Stimulated activated CD4-positive, alpha-beta T cell treated with anti-CD3 and anti-CD28 coated beads, Interleukin-12 subunit alpha, Interleukin-12 subunit beta, amount 100 ng/mL, for 24 hours (primary cell): ENCODE results near the gene COLEC12.

Source experiments
- DNase-seq, 2 experiments: peaks; one replicate each; pipeline ENCODE4 v3.0.0-alpha.2; 2020; ENCODE audit warnings: low read depth in 2 of 2

The COLEC12 gene

DNA sequence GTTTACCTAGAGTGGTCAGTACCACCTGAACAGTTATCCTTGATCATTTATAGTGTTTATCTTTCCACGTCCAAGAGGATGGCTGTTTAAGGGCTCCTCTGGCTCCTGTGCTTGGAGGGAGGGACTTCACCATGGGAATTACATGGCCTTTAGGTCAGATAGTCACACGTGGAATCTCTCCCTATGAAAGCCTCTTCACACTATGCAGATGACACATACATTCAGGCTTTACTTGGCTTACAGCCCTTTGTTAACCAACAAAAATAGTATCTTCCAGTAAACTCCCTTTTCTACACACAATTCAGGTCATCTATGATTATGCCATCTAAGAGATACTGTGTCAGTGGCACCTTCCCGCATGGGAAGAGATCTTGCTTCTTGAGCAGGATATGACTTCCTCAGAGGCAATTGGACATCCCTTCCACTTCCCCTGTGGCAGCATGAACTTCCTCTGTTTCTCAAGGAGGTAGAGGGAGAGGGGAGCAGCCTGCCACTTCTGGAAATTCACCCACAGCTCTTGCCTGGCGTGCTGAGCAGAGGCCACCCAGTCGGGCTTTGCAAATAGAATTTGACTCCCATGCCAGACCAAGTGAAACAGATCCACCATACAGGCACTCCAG is 53.5 kb downstream of the COLEC12 start:
- DNase-seq, result no peak

DNA sequence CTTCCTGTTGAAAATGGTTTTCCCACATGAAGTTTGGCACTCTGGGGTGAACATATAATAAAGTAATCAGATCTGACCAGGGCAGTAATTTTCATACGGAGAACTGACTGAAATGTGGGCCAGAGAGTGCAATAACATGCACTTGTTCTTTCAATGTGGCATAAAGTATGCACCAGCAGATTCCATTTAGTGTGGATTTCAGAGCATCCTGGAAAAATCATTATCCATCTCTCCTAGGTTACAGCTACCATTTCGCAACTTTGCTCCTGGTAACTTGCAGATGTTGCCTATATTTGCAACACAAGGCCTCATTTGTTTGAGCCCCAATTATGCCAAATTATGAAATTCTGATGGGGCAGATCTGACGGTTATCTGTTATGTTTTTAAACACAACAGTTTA is 55.4 kb downstream of the COLEC12 start:
- no peak for DNase-seq

DNA sequence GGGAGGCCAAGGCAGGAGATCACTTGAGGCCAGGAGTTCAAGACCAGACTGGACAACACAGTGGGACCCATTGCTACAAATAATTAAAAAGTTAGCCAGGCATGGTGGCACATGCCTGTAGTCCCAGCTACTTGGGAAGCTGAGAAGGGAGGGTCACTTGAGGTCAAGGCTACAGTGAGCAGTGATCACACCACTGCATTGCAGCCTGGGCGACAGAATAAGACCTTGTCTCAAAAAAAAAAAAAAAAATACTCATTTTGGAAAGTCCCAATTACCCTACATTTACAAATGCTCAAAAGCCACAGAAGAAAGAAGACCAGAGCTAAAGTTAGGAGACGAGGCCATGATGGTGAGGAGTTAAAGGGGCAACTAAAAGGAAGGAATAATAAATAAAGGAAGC is 61.9 kb downstream of the COLEC12 start:
- DNase-seq, result no peak

DNA sequence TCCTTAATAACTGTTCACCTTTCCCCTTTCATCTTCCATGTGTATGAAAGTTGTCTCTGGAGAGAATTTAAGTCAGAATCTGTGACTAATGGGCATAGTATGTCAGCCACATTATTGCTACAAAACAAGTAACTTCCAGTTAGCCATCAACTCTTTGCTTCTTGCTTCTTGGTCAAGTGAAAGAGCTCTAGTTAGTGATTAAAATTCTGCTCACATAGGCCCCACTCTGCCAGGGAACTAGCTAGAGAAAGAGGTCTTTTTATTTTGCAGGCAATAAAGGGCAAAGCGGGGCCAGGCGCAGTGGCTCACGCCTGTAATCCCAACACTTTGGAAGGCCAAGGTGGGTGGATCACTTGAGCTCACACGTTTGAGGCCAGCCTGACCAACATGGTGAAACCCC is 64.6 kb downstream of the COLEC12 start:
- no peak for DNase-seq

DNA sequence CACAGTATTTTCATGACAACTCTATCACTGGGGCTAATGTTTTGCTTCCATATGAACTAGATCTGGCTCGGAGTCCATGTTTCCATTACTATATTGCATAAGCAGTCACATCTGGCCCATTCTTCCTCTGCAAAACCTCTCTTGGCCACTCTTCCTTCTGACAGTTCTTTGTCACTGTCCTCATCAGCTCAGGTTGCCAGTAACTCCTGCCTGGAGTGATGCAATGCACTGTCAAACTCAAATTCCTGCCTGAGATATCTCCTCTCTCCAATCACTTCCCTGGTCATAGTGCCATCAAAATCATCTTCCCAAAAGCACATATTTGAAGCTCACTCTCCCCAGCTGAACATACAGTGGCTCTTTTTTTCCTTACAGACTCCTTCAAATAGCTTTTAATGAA is 66.1 kb downstream of the COLEC12 start:
- DNase-seq, result no peak

DNA sequence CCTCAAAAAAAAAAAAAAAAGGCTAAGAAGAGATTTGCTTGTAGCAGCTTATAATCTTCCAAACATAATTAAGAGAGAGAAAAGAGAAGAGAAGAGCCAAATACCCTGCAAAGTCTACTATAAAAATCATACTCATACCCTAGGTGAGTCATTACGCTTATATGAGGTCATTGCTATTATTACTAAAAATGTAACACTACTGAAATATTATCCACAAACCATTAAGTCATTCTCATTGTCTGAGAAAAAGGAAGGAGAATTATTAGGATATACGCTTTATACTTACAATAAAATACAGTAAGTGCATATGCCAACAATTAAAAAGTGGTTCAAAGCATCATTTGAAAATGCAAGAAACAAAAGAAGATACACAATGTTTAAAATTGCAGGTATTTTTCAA is 66.5 kb downstream of the COLEC12 start:
- DNase-seq, result no peak

DNA sequence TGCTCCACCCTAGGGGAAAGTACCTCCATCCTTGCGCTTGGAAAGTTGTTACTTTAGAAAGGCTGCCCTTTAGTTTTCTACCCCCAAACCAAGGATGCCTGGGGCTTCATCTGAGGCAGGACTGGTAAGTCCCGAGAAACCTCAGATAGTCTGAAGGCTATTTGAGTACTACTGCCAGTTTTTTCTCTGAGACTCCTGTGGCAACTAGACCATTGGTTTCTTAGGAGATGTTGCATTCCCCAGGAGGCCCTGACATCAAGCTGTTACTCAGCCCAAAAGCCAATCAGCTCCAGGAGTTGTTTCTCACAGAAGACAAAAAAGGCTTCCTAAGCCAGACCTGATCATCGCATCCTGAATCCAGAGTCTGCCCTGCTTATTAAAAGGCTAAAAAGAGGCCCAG is 67.2 kb downstream of the COLEC12 start:
- DNase-seq, result no peak

DNA sequence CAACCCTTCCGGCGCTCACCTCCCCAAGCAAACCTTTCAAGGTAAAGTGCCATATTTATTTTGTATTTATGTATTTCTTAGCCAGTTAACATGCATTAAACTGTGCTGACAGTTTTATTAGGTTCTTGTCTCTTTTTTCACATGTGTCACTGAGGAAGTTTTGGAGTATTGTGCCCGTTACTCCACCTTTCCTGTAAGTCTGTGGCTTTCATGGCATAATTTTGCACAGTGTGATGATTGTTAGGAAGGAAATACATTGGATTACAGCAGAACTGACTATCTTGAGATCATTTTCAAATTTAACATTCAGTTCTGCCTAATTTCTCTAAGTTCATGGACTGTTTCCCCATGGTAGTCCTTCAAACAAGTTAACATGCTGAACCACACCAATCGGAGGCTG is 67.7 kb downstream of the COLEC12 start:
- DNase-seq, result no peak

DNA sequence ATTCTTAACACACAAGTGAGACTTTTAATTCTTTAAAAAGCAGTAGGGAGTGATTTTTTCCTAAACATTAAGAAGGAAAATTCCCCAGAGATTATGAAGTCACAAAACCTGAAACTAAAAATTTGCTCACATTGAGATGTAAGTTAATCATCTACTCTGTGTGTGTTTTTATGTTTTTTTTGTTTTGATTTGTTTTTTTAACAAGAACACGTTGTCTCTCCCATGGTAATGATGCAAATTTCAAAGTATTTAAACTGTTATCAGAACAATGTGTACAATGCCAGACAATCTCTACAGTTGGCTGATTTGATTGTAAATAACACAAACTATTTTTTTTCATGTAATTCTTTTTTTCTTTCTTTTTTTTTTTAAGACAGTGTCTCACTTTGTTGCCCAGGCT is 71.5 kb downstream of the COLEC12 start:
- DNase-seq, result no peak

DNA sequence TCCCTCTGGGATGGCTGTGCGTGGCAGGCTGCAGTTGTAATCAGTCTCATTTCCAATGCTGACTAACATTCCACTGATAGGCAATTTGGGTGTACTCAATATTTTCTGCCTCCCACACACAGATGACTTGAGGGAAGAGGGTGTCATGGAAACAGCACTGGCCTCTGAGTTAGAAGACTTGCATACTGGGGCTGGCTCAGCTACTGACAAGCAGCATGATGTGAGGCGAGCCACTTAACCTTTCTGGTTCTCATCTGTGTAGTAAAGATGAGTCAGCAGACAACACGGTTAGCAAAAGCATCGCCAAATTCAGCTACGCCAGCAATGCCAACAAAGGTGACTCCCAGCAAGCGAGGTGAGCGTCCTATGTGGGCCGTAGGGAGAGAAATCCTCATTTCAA is 73.5 kb downstream of the COLEC12 start:
- no peak for DNase-seq

DNA sequence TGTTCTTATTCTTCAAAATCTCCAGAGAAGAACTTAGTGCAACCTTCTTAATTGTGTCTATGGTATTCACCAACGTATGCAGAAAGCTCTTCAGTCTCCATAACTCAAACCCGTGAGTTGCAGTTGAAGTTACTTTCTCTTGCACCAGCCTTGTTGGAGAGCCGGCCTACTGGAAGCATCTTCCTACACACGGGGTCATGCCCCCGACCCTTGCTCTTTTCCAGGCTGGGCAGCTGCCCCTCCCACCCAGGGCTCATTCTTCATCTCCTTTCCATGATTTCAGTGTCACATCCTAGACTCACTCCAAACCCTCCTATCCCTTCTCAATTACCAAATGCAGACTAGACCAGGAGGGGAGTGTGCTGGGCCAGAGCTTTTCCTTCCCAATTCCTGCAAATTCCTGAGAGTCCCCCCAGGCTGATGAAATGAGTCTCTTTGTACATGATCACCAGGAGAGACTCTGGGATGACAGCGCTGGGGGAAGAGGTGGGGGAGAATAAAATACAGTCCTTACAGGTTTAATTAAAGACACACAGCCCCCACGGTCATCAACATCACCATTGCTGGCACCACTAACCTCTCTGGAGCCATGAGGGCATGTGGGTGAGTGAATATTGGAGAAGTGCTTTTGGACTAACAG is 75.3 kb downstream of the COLEC12 start:
- no peak for DNase-seq

DNA sequence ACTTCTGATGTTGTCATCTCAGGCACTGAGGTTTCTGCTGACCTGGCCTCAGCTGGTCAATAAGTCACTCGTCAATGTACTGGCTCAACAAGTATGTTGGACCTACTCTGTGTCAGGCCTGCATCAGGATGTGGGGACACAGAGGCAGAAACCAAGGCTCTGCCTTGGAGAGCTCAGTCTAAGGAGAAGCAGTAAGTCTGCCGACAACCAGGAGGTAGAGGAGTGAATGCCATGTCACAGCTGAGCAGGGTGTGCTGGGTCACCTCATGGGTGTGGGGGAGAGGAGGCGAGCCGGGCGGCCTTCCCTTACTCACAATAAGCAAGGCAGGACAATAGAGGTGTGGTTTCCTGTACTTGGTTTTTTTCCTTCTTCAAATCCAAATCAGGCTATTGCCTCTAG is 75.8 kb downstream of the COLEC12 start:
- no peak for DNase-seq

DNA sequence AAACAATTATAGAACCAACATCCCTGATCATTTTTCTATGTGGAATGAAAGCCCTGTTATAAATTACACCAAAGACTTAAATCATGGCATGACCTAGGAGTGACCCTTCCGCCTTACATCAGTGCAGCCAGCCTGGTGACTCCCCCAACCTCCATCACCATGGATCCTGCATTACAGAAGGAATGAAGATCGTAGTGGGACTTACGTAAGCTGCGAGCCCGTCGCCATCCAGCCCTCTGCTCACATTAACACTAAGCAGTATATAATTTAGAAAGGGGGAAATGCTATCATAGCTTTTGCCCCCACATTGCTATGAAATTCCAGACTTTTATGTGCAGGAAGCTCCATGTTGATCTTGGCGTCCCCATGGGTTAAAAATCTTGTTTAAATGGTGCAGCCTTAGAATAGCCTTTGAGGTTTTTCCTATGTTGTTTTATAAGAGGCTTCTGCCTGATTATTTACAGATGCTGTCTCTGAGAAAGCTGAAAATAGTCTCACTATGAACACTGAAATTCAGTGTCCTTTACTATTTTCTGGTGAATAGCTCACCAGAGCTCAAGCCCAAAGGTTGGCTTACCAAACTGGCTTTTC is 76.3 kb downstream of the COLEC12 start:
- no peak for DNase-seq

DNA sequence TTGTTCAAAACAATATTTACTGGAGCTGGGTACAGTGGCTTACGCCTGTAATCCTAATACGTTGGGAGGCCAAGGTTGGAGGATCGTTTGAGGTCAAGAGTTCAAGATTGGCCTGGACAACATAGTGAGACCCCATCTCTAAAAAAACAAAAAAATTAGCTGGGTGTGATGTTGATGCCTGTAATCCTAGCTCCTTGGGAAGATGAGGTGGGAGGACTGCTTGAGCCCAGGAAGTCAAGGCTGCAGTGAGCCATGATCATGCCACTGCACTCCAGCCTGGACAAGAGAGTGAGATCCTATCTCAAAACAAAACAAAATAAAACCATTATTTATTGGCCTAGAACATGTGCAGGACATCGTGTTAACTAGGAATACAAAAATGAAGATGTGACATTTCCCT is 77.5 kb downstream of the COLEC12 start:
- DNase-seq, result no peak

DNA sequence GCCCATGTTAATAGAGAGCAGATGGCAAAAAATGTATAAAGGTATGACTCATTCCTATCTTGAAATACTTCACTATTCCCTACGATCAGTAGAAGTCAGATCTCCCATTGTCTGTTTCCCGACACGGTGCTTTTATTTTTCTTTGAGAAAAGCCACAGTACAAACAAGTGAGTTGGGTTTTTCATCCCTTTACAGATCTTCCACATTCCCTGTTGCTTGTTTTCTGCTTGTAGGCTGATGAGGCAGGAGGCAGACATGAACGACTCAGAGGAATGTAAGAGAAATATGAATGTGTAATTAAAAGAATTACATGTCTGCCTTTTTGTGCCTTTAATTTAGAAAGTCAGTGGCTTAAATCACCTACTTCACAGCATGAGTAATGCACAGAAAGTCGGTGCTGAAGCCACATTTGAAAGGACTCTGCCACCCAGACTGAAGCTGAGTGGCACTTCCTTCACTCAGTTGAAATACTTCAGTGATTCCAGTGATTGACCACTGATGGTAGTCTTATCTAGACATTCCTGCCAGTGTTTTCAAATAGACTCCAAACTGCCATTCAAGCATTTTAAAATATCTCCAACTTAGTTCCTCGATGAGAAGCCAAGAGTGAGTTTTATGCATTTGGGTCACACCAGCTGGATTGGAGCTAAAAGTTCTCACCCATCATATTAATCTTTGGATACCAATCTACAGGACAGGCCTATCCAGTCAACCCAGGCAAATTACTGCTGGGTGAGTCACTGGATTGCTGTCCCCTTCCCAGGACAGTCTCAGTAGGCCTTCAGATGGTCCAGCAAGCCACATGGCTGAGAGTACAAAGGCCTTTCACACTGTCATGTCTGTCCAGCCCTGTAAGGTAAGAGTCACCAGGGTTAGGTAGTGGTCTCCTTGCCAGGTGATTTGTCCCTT is 79.0 kb downstream of the COLEC12 start:
- DNase-seq, result no peak

DNA sequence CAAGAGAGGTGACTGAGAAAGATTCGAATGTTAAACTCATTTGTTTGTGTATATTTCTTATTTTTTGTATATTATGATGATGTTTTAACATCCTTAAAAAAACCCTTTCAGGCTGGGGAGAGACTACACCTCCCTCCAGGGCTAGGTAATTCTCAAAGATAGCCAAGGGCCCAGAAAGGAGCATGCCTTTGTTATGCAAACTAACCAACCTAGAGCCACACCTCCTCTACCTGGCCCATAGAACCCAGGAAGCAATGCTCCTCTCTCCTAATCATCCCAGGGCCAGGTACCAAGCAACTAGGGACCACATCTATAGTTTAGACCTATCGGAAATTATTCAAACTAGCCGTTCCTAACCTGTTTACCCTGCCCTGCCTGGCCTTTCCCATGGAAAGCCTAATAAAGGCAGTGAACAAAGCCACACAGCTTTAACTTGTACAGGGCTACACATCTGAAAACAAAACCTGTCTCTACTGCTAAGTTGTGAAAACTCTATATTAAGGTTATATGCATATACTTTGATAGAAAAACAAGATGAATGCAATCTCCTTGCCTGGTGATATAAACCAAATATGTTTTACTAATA is 79.7 kb downstream of the COLEC12 start:
- DNase-seq, result no peak

DNA sequence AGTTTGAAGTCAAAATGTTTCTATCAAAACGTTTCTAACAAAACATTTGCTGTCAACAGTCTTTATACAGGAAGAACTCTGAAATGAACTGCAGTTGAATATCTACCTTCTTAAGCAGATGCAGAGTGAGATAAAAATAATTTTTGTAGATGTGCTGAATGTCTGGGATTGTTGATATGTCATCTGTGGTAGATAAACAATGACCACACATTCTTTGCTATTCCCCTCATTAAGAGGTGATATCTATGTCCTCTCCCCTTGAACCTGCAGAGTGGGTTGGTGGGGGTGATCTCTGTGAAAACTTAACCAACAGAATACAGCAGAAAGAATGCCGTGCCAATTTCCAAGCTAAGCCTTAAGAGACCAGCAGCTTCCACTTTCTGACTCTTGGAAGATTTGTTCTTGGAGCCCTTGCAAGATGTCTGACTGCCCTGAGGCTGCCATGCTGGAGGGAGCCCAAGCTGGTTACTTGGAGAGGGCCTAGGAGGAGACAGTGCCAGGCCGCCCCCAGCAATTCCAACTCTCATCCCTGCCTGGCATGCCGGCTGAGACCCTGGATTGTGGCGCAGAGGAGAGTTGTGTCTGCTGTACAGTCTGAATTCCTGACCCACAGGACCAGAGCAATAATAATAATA is 80.8 kb downstream of the COLEC12 start:
- no peak for DNase-seq

DNA sequence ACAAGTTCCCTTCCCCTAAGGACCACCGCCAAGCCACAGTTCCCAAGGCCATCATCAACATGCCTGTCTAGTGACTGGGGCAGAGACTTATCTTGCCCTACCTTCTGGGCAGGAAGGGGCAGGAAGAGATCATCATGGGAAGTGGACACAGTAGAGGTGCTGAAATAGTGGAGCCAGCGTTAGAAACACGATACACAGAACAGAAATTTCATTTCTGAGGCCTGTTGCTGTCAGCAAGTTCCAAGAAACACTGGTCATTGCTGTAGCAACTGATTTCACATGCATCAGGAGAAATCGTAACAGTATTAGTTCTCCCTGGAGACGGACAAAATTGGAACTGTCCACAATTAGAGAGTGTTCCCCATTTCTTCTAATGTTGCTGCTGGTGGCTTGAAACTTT is 83.0 kb downstream of the COLEC12 start:
- DNase-seq, result no peak

DNA sequence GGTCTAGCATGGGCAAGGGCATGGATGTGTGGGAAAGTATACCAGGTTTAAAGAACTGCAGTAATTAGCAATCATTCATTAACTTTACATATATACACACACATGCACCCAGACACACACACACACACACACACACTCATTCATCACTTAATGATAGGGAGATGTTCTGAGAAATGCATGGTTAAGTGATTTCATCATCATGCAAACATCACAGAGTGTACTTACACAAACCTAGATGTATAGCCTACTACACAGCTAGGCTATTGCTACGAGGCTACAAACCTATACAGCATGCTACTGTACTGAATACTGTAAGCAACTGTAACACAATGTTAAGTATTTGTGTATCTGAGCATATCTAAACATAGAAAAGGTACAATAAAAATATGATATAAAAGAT is 83.6 kb downstream of the COLEC12 start:
- no peak for DNase-seq

DNA sequence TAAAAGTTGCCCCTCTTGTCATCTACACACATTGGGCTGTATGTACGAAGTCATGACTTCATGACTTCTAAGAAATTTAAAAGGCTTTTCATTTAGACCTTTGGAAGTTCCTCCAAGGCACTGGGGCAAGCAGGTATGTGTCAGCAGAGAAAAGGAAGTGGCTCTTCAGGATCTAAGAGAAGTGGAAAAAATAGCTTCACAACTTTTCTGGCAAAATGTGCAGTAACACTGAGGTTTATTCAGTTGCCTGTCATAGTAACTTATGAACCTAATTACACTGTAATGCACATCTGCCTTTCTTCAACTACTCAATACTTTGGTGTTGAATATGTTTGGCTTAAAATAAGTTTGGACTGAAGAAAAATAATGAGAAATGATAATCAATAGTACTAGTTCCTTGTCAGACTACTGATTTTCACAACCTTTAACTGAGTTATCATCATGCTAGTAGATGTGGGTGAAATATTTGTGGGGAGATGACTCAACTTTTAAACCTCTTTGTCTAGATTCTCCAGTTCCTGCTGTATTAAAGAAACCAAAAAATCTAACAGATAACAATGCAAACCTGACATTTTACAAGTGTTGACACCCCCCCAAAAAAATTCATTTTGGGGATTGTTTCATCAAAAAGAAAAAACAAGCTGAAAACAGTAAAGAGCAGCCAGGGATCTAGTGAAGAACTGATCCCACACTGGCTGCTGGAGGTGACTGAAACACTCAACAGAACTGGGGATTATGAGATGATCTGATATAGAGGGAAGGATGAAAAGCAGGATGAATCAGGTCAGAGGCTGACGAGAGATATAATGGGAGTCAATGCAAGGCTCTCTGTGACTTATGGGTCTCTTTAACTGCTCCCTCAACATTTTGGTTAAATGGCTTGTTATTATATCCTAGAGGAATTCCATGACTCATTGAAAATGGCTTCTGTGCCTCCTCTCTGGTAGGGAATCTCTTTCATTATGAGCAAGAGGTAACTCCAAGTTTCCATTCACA is 84.6 kb downstream of the COLEC12 start:
- no peak for DNase-seq

DNA sequence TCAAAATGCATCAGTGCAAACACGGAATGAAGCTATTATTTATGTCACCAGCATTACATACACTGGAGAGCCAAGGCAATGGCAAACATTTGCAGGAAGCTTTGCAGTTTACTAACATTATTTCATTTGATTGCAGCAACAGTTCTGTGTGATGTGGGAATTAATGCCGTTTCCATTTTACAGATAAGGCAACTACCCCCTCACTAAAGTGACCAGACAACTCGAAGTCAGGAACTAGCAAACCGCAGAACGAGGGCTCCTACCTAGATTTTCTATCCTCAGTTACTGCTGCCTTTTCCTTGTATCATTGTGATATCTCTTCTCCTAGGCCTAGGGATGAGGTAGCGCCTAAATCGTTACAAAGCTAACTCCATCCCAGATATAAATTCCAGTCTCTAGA is 85.5 kb downstream of the COLEC12 start:
- DNase-seq, result no peak
